ENCODE measurements around the gene EEF1AKMT1.
"Not testable (repeated sequence)": the region's sequence is repeated elsewhere in the genome, so short reads cannot be mapped to it uniquely, and the experiment has no call there.

Gene EEF1AKMT1

GRCh38 chr13:20776751-20777150 is 3.0 kb upstream of the EEF1AKMT1 start:
- no peak for FAIRE-seq

- FAIRE-seq, result no peak
Measured at GRCh38 chr13:20775961-20776360, 2.2 kb upstream of the EEF1AKMT1 start.

- no peak for FAIRE-seq
Measured at GRCh38 chr13:20774746-20775145, 985 bp upstream of the EEF1AKMT1 start.

GRCh38 chr13:20772401-20773131 is 1.2 kb downstream of the EEF1AKMT1 start:
- FAIRE-seq, result no peak

GRCh38 chr13:20769834-20770233 is 3.9 kb downstream of the EEF1AKMT1 start:
- no peak for FAIRE-seq

GRCh38 chr13:20769091-20769490 is 4.7 kb downstream of the EEF1AKMT1 start:
- no peak for FAIRE-seq

GRCh38 chr13:20767309-20767943 is 6.3 kb downstream of the EEF1AKMT1 start:
- FAIRE-seq, result no peak

- FAIRE-seq, result no peak
Measured at GRCh38 chr13:20760872-20761271, 12.9 kb downstream of the EEF1AKMT1 start.

- no peak for FAIRE-seq
Measured at GRCh38 chr13:20754009-20754408, 19.8 kb downstream of the EEF1AKMT1 start.

GRCh38 chr13:20749377-20749776 is 24.4 kb downstream of the EEF1AKMT1 start:
- FAIRE-seq, result no peak

- FAIRE-seq, result not testable (repeated sequence)
Measured at GRCh38 chr13:20743830-20744404, 29.8 kb downstream of the EEF1AKMT1 start.

GRCh38 chr13:20740021-20740420 is 33.7 kb downstream of the EEF1AKMT1 start:
- FAIRE-seq, result no peak

- no peak for FAIRE-seq
Measured at GRCh38 chr13:20738616-20739015, 35.1 kb downstream of the EEF1AKMT1 start.

GRCh38 chr13:20729633-20730585 is 43.9 kb downstream of the EEF1AKMT1 start:
- FAIRE-seq, result no peak

GRCh38 chr13:20728579-20729311 is 45.0 kb downstream of the EEF1AKMT1 start:
- FAIRE-seq, result no peak

GRCh38 chr13:20727856-20728255 is 45.9 kb downstream of the EEF1AKMT1 start:
- FAIRE-seq, result no peak

- FAIRE-seq, result no peak
Measured at GRCh38 chr13:20721454-20722357, 52.1 kb downstream of the EEF1AKMT1 start.

- no peak for FAIRE-seq
Measured at GRCh38 chr13:20721058-20721453, 52.7 kb downstream of the EEF1AKMT1 start.

GRCh38 chr13:20720499-20720898 is 53.3 kb downstream of the EEF1AKMT1 start:
- FAIRE-seq, result no peak

- no peak for FAIRE-seq
Measured at GRCh38 chr13:20719783-20720182, 54.0 kb downstream of the EEF1AKMT1 start.

- no peak for FAIRE-seq
Measured at GRCh38 chr13:20718958-20719566, 54.7 kb downstream of the EEF1AKMT1 start.
